AG08395 (cell line): ENCODE data around the gene CLOCK.
A peak's percentile ranks its signal among the peaks of the same experiment; 100 is the strongest.

ENCODE experiments used
- DNase-seq: peaks from one replicate; pipeline ENCODE4 v3.0.0; 2012; ENCODE audit warnings: mixed read lengths, low spot score

Gene CLOCK

GRCh38 chr4:55543858-55544257, 2.9 kb downstream of the CLOCK start:
- DNase-seq = no peak

GRCh38 chr4:55540271-55540670, 6.4 kb downstream of the CLOCK start:
- no peak for DNase-seq

- DNase-seq = no peak
Measured at GRCh38 chr4:55539658-55540057, 7.1 kb downstream of the CLOCK start.

- no peak for DNase-seq
Measured at GRCh38 chr4:55538531-55538930, 8.2 kb downstream of the CLOCK start.

- no peak for DNase-seq
Measured at GRCh38 chr4:55534306-55534705, 12.4 kb downstream of the CLOCK start.

- no peak for DNase-seq
Measured at GRCh38 chr4:55530691-55531090, 16.0 kb downstream of the CLOCK start.

- no peak for DNase-seq
Measured at GRCh38 chr4:55530167-55530566, 16.5 kb downstream of the CLOCK start.

- DNase-seq = no peak
Measured at GRCh38 chr4:55528491-55528890, 18.2 kb downstream of the CLOCK start.

- peak; percentile 11 for DNase-seq
Measured at GRCh38 chr4:55524844-55525571, 21.7 kb downstream of the CLOCK start.

GRCh38 chr4:55518442-55518841, 28.3 kb downstream of the CLOCK start:
- no peak for DNase-seq

GRCh38 chr4:55517526-55518229, 29.0 kb downstream of the CLOCK start:
- no peak for DNase-seq

- DNase-seq = no peak
Measured at GRCh38 chr4:55512922-55513571, 33.7 kb downstream of the CLOCK start.

GRCh38 chr4:55512077-55512476, 34.6 kb downstream of the CLOCK start:
- DNase-seq = no peak

- DNase-seq = no peak
Measured at GRCh38 chr4:55510685-55511084, 36.0 kb downstream of the CLOCK start.

- DNase-seq = no peak
Measured at GRCh38 chr4:55509266-55509665, 37.4 kb downstream of the CLOCK start.

GRCh38 chr4:55507612-55508011, 39.1 kb downstream of the CLOCK start:
- no peak for DNase-seq

GRCh38 chr4:55503169-55503568, 43.5 kb downstream of the CLOCK start:
- DNase-seq = peak; percentile 43

GRCh38 chr4:55500072-55500471, 46.6 kb downstream of the CLOCK start:
- no peak for DNase-seq

GRCh38 chr4:55499495-55499894, 47.2 kb downstream of the CLOCK start:
- DNase-seq = no peak

- peak; percentile 16 for DNase-seq
Measured at GRCh38 chr4:55498051-55498450, 48.7 kb downstream of the CLOCK start.

- DNase-seq = peak; percentile 38
Measured at GRCh38 chr4:55491486-55491885, 55.2 kb downstream of the CLOCK start.

GRCh38 chr4:55488716-55489115, 58.0 kb downstream of the CLOCK start:
- DNase-seq = no peak

- no peak for DNase-seq
Measured at GRCh38 chr4:55485821-55486220, 60.9 kb downstream of the CLOCK start.
